ENCODE measurements around the gene EMILIN2. TPM values are rescaled to one million over a fixed set of nuclear protein-coding genes. Genes with fewer than 3 reads are reported as not detected.
"Not testable (repeated sequence)": the region's sequence is repeated elsewhere in the genome, so short reads cannot be mapped to it uniquely, and the experiment has no call there.

The EMILIN2 gene
- total and polyA plus RNA-seq, 2 donors (not counting 1 experiment from before 2014, with no cell fraction given) = 2.5 to 48.2 TPM

DNA sequence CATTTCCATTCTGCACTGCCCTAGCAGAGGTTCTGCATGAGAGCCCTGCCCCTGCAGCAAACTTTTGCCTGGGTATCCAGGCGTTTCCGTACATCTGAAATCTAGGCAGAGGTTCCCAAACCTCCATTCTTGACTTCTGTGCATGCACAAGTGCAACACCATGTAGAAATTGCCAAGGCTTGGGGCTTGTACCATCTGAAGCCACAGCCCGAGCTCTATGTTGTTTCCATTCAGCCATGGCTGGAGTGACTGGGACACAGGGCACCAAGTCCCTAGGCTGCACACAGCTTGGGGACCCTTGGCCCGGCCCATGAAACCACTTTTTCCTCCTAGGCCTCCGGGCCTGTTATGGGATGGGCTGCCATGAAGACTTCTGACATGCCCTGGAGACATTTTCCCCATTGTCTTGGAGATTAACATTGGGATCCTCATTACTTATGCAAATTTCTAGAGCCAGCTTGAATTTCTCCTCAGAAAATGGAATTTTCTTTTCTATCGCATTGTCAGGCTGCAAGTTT lies 37.1 kb upstream of the EMILIN2 start:
- H3K4me3 ChIP-seq (ENCODE audit: control extremely low read depth in 1 of 5, extremely low read depth in 1 of 5, insufficient read depth in 1 of 5, low read depth in 2 of 5, low read length in 4 of 5); H3K27ac ChIP-seq (ENCODE audit: low read length in 2 of 2); H3K27me3 ChIP-seq (replicated peaks in 1 of 4; ENCODE audit: control extremely low read depth in 1 of 4, control insufficient read depth in 3 of 4, insufficient read depth in 4 of 4, low read length in 3 of 4); H3K4me1 ChIP-seq (ENCODE audit: control insufficient read depth in 2 of 2, insufficient read depth in 2 of 2, low read length in 2 of 2); H4K20me1 ChIP-seq (ENCODE audit: control insufficient read depth, insufficient read depth, low read length, poor library complexity, severe bottlenecking); H3K4me3 Mint-ChIP-seq; CTCF ChIA-PET; DNase-seq; H3K27ac Mint-ChIP-seq; H2AFZ ChIP-seq (ENCODE audit: insufficient read depth, low read depth, low read length, poor library complexity, severe bottlenecking); H3K27me3 Mint-ChIP-seq; H3K4me1 Mint-ChIP-seq; ATAC-seq (ENCODE audit: low read depth); H3K79me2 ChIP-seq (ENCODE audit: control insufficient read depth, insufficient read depth, low read length); H3K36me3 ChIP-seq (replicated peaks in 1 of 2; ENCODE audit: control extremely low read depth in 1 of 2, control insufficient read depth in 1 of 2, extremely low read depth in 1 of 2, insufficient read depth in 2 of 2, low read length in 1 of 2); H3K9ac ChIP-seq (ENCODE audit: low read length); H3K4me2 ChIP-seq (replicated peaks; ENCODE audit: low read depth, low read length, poor library complexity, severe bottlenecking): not testable (repeated sequence)
- peaks cover 15% of the 10 kb centered on the region for H3K9me3 Mint-ChIP-seq (ENCODE audit: insufficient read depth)
- 91% methylated on average over 6 of the region's 6 CpGs for WGBS (ENCODE audit: insufficient coverage)
- POLR2A ChIA-PET = interaction anchor here (0.7 kb wide), 2 partner anchors 27 to 40 kb away, joined by 4 to 5 read pairs; no protein-coding TSS in a partner anchor
- intact Hi-C loops (cut with micrococcal nuclease) = loop anchor here (10.0 kb wide), 1 partner anchor 95 kb away; no protein-coding TSS in a partner anchor
- peaks cover 1 to 25% (median 6%) of the 10 kb centered on the region in 3 donors for H3K9me3 ChIP-seq (ENCODE audit: control extremely low read depth in 1 of 3, control insufficient read depth in 2 of 3, insufficient read depth in 1 of 3, low read length in 2 of 3)

DNA sequence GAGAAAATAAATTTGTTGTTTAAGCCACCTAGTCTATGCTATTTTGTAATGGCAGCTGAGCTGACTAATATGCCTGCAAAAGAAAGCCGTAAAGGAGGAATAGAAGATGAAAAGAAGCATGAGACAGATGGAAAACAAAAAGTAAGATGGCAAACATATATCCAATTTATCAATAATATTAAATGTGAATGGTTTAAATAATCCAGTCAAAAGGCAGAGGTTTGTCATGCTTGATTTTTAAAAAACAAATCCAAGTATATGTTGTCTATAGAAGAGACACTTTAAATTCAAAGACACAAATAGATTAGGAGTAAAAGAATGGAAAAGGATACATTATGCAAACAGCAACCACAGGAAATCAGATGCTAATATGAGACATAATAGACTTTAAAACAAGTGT lies 35.4 kb upstream of the EMILIN2 start:
- ATAC-seq (ENCODE audit: low read depth) (no peak), DNase-seq (no peak)
- Histone ChIP-seq H3K4me2 (replicated peaks; ENCODE audit: low read depth, low read length, poor library complexity, severe bottlenecking) (no peak overlapping the region), H3K27ac (ENCODE audit: low read length in 2 of 2) (no peak overlapping the region), H3K36me3 (replicated peaks in 1 of 2; ENCODE audit: control extremely low read depth in 1 of 2, control insufficient read depth in 1 of 2, extremely low read depth in 1 of 2, insufficient read depth in 2 of 2, low read length in 1 of 2) (peaks cover 0 to 1% of the 10 kb centered on the region in 2 experiments), H3K9ac (ENCODE audit: low read length) (no peak overlapping the region), H3K4me3 (ENCODE audit: control extremely low read depth in 1 of 5, extremely low read depth in 1 of 5, insufficient read depth in 1 of 5, low read depth in 2 of 5, low read length in 4 of 5) (no peak overlapping the region), H3K79me2 (ENCODE audit: control insufficient read depth, insufficient read depth, low read length) (no peaks in the 10 kb centered on the region), H3K4me1 (ENCODE audit: control insufficient read depth in 2 of 2, insufficient read depth in 2 of 2, low read length in 2 of 2) (no peaks in the 10 kb centered on the region), H3K9me3 (ENCODE audit: control extremely low read depth in 1 of 3, control insufficient read depth in 2 of 3, insufficient read depth in 1 of 3, low read length in 2 of 3) (peaks cover 1 to 25% (median 6%) of the 10 kb centered on the region in 3 donors), H2AFZ (ENCODE audit: insufficient read depth, low read depth, low read length, poor library complexity, severe bottlenecking) (no peak overlapping the region), H4K20me1 (ENCODE audit: control insufficient read depth, insufficient read depth, low read length, poor library complexity, severe bottlenecking) (no peaks in the 10 kb centered on the region), H3K27me3 (replicated peaks in 1 of 4; ENCODE audit: control extremely low read depth in 1 of 4, control insufficient read depth in 3 of 4, insufficient read depth in 4 of 4, low read length in 3 of 4) (no peaks in the 10 kb centered on the region)
- Mint-ChIP-seq H3K4me1 (no peaks in the 10 kb centered on the region), H3K9me3 (ENCODE audit: insufficient read depth) (peaks cover 19% of the 10 kb centered on the region), H3K27me3 (no peaks in the 10 kb centered on the region), H3K4me3 (no peak overlapping the region), H3K27ac (no peak overlapping the region)
- TF ChIP-seq EZH2 (IDR thresholded peaks at IDR 0.05; ENCODE audit: borderline replicate concordance, insufficient read depth, low read depth, low read length, poor library complexity, severe bottlenecking) = no peak
- TF ChIP-seq CTCF (IDR thresholded peaks at IDR 0.05) = no peak
- ChIA-PET CTCF (no interaction called here), POLR2A (no interaction called here)
- intact Hi-C loops (cut with micrococcal nuclease) = no loop called here
- WGBS (ENCODE audit: insufficient coverage) = no CpG with 5 or more reads among the region's 1 CpG
